Mucosa of rectum (tissue), 2 donors: Measurements from ENCODE around the gene OR2AG1.
"Not testable (repeated sequence)": the region's sequence is repeated elsewhere in the genome, so short reads cannot be mapped to it uniquely, and the experiment has no call there.

Experiments
- H3K27ac ChIP-seq, 2 donors: one replicate each; pipeline ENCODE4 v1.7.0; 2013; ENCODE audit warnings: inconsistent platforms in 2 of 2, low read depth in 2 of 2, low read length in 2 of 2
- H3K27me3 ChIP-seq, 2 donors: one replicate each; pipeline ENCODE4 v1.7.0; 2013; ENCODE audit warnings: low read length in 2 of 2; ENCODE audit not compliant: control insufficient read depth in 2 of 2, insufficient read depth in 2 of 2
- H3K36me3 ChIP-seq, 2 donors: one replicate each; pipeline ENCODE4 v1.7.0; 2013; ENCODE audit warnings: low read length in 2 of 2; ENCODE audit not compliant: control insufficient read depth in 2 of 2, insufficient read depth in 2 of 2
- H3K4me1 ChIP-seq, 2 donors: one replicate each; pipeline ENCODE4 v1.7.0; 2013; ENCODE audit warnings: low read length in 2 of 2, mild to moderate bottlenecking in 1 of 2; ENCODE audit not compliant: control insufficient read depth in 2 of 2, insufficient read depth in 2 of 2
- H3K4me3 ChIP-seq, 2 donors: one replicate each; pipeline ENCODE4 v1.7.0; 2013; ENCODE audit warnings: low read length in 2 of 2
- H3K9ac ChIP-seq, 2 donors: one replicate each; pipeline ENCODE4 v1.7.0; 2013; ENCODE audit warnings: low read length in 2 of 2, low read depth in 1 of 2, mild to moderate bottlenecking in 1 of 2
- H3K9me3 ChIP-seq, 2 donors: one replicate each; pipeline ENCODE4 v1.7.0; 2013; ENCODE audit warnings: low read length in 2 of 2; ENCODE audit not compliant: control insufficient read depth in 2 of 2
- donor health status: healthy.
- donor health status: Normal muscosa, but diverticular disease.

The OR2AG1 gene

DNA sequence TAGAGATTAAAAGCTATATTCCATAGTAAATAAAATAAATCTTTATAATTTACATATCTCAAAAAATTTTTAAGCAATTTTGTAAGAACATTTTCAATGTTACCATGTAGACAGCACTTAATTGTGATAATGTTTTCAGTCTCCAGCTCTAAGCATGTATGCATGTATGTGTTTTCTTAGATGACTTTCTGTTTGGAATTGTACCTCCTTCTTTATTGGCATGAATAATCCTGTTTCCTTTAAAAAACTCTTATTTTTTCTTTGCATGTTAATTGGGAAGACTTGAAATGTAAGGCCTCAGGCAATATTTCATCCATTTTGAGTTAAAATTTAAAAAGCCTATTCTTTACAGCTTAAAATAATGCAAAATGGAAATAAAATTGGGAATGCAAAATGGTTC, 2.0 kb upstream of the OR2AG1 start:
- Histone ChIP-seq H3K36me3 (no peaks in the 10 kb centered on the region), H3K9me3 (no peaks in the 10 kb centered on the region), H3K4me1 (no peaks in the 10 kb centered on the region), H3K27ac (no peak overlapping the region), H3K27me3 (no peaks in the 10 kb centered on the region), H3K4me3 (no peak overlapping the region), H3K9ac (no peak overlapping the region)

DNA sequence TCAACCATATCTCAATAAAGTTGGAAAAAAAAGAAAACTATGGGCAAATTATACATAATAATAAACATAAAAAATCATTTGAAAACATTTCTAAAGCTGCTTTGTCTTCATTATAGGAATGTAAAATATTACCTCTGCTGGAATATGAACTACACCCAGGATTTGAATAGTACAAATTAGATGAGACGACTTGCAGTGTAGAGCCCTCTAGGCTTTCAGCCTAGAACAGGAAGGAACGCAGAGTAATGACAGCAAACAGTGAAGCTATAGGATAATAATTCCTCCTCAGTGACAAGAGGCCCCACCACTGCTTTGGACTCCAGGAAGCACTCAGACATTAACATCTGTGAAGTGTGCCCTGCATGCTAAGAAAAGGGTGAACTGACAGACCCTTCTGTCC, 7.7 kb downstream of the OR2AG1 start:
- no peaks in the 10 kb centered on the region for H3K4me1 ChIP-seq
- H3K27me3 ChIP-seq = no peaks in the 10 kb centered on the region
- H3K9ac ChIP-seq = no peak overlapping the region
- no peaks in the 10 kb centered on the region for H3K9me3 ChIP-seq
- no peak overlapping the region for H3K4me3 ChIP-seq
- no peaks in the 10 kb centered on the region for H3K36me3 ChIP-seq
- no peak overlapping the region for H3K27ac ChIP-seq

DNA sequence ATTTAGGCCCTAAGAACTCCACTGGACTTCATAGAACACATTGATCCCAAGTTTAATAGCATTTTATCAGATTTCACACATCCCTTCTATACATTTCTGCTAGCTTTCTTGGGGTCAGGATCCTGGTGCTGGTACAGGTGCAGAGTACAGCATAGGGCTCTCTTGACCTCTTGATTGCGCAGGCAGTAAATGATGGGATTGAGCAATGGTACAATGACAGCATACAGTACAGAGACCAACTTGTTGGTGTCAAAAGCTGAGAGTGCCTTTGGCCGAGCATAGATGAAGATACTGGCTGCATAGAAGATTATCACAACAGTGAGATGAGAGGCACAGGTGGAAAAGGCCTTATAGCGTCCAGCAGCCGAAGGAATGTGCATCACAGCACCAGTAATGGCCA, 11.8 kb downstream of the OR2AG1 start:
- Histone ChIP-seq H3K4me3 (no peak overlapping the region), H3K9ac (no peak overlapping the region), H3K27me3 (no peaks in the 10 kb centered on the region), H3K36me3 (no peaks in the 10 kb centered on the region), H3K27ac (no peak overlapping the region), H3K9me3 (no peaks in the 10 kb centered on the region), H3K4me1 (no peaks in the 10 kb centered on the region)

DNA sequence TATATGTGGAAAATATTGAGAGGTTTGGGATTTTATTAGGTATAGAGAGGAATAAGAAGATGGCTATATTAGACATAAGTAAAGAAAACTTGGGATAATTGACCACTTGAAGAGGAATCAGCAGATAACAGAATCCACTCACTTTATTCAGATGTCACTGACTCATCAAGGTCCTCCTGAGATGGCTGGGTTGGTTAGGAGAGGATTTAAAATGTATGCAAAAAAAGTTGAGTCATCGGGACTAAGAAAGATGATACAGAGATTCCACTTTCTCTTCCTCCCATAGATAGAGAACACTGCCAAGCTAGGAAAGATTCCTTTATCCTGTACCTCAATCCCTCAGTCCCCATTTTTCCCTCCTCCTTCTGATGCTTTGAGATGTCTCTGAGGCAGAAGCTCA, 16.6 kb downstream of the OR2AG1 start, which contains the start of gene OR6A2:
OR6A2 (minus strand) TSS at position 288 of the 400 bp plus-strand sequence. CDS start 3,981 bp downstream, outside the sequence.
- H3K27ac ChIP-seq = no peak within 1 kb of the TSS
- H3K4me1 ChIP-seq = no peaks in the 10 kb centered on the region
- no peak within 1 kb of the TSS for H3K4me3 ChIP-seq
- no peaks in the 10 kb centered on the region for H3K36me3 ChIP-seq
- no peak within 1 kb of the TSS for H3K9ac ChIP-seq
- H3K27me3 ChIP-seq = no peaks in the 10 kb centered on the region
- H3K9me3 ChIP-seq = no peaks in the 10 kb centered on the region

DNA sequence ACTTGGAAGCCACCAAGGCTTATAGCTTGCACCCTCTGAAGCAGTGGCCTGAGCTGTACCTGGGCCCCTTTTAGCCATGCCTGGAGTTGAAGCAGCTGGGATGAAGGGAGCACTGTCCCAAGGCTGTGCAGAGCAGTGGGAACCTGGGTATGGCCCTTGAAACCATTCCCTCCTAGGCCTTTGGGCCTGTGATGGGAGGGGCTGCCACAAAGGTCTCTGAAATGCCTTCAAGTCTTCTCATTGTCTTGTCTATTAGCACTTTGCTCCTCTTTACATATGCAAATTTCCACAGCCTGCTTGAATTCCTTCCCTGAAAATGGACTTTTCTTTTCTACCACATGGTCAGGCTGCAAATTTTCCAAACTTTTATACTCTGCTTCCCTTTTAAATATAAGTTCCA, 18.3 kb downstream of the OR2AG1 start:
- not testable (repeated sequence) for H3K9ac ChIP-seq, H3K27me3 ChIP-seq, H3K27ac ChIP-seq, H3K4me1 ChIP-seq, H3K4me3 ChIP-seq, H3K36me3 ChIP-seq, H3K9me3 ChIP-seq

DNA sequence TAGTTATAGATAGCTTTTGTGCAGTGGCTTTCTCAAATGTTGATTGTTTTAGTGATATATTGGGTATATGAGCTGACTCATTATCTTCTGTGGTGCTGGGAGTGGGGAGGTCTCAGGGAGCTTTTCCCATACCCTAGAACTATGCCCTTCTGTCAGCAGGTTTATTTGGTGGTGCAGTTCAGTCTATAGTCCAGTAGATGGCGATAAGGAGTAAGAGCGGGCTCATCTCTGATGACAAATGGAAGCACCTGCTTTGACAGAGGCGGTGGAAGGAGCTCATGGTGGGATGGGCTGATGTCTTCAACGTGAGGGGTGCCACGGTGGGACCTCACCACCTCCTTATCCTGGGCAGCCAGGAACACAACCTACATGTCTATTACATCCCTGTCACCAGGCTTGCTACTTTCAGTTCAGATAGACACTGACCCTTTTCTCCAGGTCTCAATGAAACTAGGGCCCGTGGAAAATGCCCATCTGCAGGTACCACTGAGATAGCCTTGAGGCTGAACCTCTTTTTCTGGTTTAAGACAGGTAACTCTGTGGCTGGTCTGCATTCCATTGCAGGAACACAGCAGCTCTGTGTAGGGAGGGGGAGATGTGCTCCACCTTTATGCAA, 29.7 kb downstream of the OR2AG1 start:
- no peaks in the 10 kb centered on the region for H3K4me1 ChIP-seq
- no peaks in the 10 kb centered on the region for H3K36me3 ChIP-seq
- peaks cover 0 to 2% of the 10 kb centered on the region in 2 donors for H3K27me3 ChIP-seq
- H3K27ac ChIP-seq = no peak overlapping the region
- no peak overlapping the region for H3K9ac ChIP-seq
- no peak overlapping the region for H3K4me3 ChIP-seq
- H3K9me3 ChIP-seq = no peaks in the 10 kb centered on the region

DNA sequence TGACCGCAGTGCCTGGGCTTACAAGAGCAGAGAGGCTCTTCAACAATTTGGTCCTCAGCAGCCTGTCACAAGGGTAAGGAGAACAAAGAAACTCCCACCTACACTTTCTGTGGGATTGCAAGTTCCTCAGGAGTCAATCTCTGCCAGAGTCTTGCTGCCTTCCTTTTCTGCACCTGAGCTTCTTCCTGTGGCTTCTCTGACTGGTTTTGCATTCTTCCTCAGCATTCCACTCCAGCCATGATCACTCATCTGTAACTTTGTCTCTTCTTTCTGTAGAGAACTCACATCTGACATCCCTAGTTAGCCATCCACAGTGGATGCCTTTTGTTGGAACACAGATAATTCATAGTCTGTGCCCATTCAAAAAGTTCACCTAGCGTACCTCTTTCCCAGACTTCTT, 30.8 kb downstream of the OR2AG1 start:
- no peaks in the 10 kb centered on the region for H3K36me3 ChIP-seq
- no peak overlapping the region for H3K9ac ChIP-seq
- H3K4me3 ChIP-seq = no peak overlapping the region
- H3K27ac ChIP-seq = no peak overlapping the region
- no peaks in the 10 kb centered on the region for H3K9me3 ChIP-seq
- no peaks in the 10 kb centered on the region for H3K4me1 ChIP-seq
- H3K27me3 ChIP-seq = peaks cover 0 to 2% of the 10 kb centered on the region in 2 donors

DNA sequence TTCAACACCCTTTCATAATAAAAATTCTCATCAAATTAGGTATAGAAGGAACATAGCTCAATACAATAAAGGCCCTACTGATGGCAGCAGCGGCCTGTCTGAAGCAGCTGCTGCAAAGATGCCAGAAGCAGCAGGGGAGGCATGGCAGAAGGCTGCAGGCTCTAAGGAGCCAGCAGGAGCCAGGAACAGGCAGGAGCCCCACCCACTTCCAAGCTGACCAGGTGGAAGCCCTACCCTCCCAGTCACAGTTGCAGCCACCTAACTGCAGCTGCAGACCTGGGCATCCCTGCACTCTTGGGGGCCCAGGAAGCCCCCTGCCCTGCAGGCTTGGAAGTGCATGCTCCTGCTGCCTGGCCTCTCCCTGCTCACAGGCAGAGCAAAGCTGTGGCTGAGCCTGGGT, 34.9 kb downstream of the OR2AG1 start:
- H3K4me3 ChIP-seq = no peak overlapping the region
- no peaks in the 10 kb centered on the region for H3K4me1 ChIP-seq
- no peak overlapping the region for H3K9ac ChIP-seq
- H3K27me3 ChIP-seq = peaks cover 0 to 2% of the 10 kb centered on the region in 2 donors
- no peaks in the 10 kb centered on the region for H3K36me3 ChIP-seq
- no peak overlapping the region for H3K27ac ChIP-seq
- no peaks in the 10 kb centered on the region for H3K9me3 ChIP-seq

DNA sequence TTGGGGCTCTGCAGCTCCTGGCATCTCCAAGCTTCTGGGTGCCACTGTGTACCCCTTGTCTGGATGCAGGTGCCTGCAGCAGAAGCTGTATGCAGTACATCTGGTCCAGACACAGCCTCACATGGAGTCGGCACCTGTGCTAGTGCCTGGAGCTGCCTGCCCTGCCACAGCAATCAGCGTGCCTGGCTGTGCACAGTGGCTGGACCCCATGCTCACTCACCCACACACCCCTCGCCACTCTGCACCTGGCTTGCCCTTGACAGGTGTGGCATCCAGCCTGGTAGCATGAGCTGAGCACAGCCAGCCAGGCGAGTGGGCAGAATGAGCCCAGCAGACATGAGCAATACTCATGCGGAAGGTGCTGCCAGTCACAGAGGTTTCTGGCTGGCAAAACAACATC, 36.1 kb downstream of the OR2AG1 start:
- no peaks in the 10 kb centered on the region for H3K27me3 ChIP-seq
- H3K9me3 ChIP-seq = no peaks in the 10 kb centered on the region
- no peaks in the 10 kb centered on the region for H3K4me1 ChIP-seq
- no peaks in the 10 kb centered on the region for H3K36me3 ChIP-seq
- H3K9ac ChIP-seq = no peak overlapping the region
- no peak overlapping the region for H3K27ac ChIP-seq
- H3K4me3 ChIP-seq = no peak overlapping the region

DNA sequence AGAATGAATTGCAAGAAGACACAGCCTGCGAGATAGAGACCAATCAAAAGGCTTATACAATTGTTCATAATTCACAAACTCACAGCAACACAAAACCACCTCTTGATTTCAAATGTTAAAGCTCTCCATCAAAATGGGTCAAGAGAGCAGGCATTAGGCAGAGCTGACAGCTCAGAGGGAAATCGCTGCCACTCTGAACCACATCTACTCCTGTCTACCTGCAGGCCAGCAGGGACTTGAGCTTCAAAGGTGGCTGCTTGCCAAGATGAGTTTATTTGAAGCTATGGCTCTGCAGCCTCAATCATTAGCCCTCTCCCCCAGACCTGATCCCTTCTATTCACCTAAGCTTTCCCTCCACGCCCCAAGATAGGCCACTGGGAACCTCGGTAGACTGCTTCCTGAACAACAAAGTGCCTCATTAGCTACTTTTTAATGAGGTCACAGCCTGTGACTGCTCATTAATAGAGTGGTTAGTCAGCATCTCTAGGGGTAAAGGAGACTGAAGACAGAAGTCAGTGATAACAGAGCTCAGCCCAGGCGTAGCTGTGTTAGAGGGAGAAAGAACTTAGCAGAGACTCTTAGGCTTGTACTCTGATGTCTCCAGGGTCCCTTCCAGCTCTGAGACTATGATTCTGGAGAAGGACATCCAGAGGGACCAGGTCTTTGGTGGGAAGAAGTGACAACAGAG, 41.5 kb downstream of the OR2AG1 start:
- Histone ChIP-seq H3K4me1 (no peaks in the 10 kb centered on the region), H3K4me3 (no peak overlapping the region), H3K9ac (no peak overlapping the region), H3K27ac (no peak overlapping the region), H3K9me3 (no peaks in the 10 kb centered on the region), H3K27me3 (no peaks in the 10 kb centered on the region), H3K36me3 (no peaks in the 10 kb centered on the region)
